NCI-H128 (cell line): ENCODE data around the gene ATP11C.
"Not testable (repeated sequence)": the region's sequence is repeated elsewhere in the genome, so short reads cannot be mapped to it uniquely, and the experiment has no call there.

Experiments used
- DNase-seq: peaks from one replicate; lab custom pipeline; 2025; ENCODE audit not compliant: unreplicated experiment; lab: John Stamatoyannopoulos, UW

Gene ATP11C

GRCh38 chrX:139862208-139862607 lies 70.6 kb downstream of the ATP11C start:
- DNase-seq: no peak

DNA sequence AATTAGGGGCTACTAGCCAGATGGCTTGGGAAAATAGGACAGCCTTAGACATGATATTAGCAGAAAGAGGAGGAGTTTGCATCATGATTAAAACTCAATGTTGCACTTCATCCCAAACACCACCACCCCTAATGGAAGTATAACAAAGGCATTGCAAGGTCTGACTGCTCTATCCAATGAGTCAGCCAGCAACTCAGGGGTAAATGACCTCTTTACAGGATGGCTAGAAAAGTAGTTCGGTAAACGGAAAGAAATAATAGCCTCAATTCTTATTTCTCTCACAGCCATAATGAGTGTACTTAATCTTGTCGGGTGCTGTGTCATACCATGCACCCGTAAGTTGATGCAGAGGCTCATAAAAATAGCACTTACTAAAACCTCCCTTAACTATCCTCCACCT lies 76.0 kb downstream of the ATP11C start:
- not testable (repeated sequence) for DNase-seq

GRCh38 chrX:139851730-139852129 lies 81.1 kb downstream of the ATP11C start:
- no peak for DNase-seq

- no peak for DNase-seq
Observed at GRCh38 chrX:139850968-139851367, 81.9 kb downstream of the ATP11C start.

DNA sequence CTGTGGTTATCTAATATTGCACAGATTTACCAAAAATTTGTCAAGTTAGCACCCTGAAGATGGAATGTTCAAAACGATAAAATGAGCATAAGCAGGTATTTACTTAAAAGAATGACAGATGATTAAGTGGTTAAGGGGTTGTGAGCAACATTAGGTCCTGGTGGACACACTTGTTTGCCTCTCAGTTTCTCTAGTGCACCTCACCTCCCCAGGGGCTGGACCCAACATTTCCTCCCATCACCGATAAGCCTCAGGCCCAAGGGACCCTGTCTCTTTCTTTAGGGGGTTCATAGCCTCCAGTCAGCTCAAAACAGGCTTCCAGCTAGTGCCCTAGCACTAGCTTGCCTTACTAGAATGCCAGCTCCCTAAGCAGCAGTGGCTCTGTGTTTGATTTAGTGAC lies 88.0 kb downstream of the ATP11C start:
- DNase-seq: no peak

- no peak for DNase-seq
Observed at GRCh38 chrX:139844163-139844562, 88.7 kb downstream of the ATP11C start.

DNA sequence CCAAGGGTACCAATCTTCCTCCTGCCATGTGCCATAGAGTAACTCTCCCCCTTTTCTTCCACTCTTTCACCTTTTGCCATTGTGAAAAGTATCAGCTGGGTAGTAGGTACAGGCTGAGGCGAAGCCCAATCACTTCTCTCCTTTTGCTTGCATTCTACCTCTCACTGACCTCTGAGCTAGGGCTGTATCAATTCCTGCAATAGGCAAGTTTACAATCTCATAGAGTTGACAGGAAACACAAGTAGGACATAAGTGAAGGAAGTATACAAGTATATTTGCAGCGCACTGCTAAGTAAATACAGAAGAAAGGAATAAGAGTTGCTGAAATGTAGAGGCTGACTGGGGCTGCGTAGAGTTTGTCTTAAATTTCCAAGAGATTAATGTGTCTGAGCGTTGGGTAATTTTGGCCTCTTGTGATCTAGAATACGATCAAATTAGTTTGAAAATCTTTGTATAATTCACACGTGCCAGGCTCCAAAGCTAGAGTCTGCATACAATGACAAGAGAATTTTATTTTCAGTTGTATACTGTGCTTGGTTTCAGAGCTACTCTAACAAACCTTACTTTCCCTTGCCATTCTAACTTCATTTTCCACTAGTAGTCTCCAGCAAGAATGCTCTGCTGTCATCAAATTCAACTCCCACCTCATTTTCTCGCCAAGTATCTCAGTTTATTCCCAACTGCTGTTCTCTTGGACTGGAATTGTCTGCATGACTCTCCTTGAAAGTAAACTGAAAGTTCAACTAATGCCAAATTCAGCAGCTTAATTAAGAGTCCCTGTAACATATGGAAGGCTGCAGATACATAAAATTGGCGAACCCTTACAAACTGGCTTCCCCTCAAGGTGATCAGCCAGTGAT lies 90.3 kb downstream of the ATP11C start:
- no peak for DNase-seq

GRCh38 chrX:139836335-139836734 lies 96.5 kb downstream of the ATP11C start:
- not testable (repeated sequence) for DNase-seq

- no peak for DNase-seq
Observed at GRCh38 chrX:139834879-139835278, 98.0 kb downstream of the ATP11C start.

GRCh38 chrX:139832718-139833309 lies 100.0 kb downstream of the ATP11C start:
- DNase-seq: no peak

- DNase-seq: no peak
Observed at GRCh38 chrX:139831675-139832456, 101.0 kb downstream of the ATP11C start.

- no peak for DNase-seq
Observed at GRCh38 chrX:139831017-139831416, 101.8 kb downstream of the ATP11C start.

DNA sequence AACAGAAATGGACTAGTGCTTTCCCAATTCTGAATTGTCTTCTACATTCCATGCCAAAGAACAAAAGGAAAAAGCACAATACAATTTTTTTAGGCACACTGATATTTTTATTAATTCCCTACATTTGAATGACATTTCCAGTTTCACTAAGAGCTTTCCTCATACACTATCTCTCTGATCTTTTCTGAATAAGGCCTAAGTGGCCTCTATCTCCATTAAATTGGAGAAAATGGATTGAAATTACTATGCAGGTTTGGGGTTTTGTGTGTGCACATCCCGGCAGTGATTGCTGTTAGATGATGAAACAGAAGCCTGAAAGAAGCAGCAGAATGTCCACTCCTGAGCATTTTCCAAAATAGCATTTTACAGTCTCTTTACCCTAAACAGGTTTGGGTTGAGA lies 104.0 kb downstream of the ATP11C start:
- DNase-seq: no peak

DNA sequence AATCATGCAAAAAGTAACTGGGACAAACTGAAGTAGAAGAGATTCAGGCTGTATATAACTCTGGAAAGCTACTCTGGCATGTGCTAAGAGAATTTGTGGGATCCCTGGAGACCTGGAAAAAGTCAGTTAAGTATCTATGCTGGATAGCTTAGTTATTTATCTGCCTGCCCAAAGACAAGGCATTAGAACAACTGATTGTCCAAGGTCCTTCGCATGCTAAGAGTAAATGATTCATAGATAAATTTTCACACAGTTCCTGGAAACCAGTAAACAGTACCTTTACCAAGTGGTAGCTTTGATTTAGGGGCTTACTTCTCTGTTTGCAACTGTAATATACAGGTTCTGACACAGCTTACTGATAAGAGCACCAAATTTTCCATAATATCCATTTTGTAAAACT lies 104.8 kb downstream of the ATP11C start:
- DNase-seq: no peak

DNA sequence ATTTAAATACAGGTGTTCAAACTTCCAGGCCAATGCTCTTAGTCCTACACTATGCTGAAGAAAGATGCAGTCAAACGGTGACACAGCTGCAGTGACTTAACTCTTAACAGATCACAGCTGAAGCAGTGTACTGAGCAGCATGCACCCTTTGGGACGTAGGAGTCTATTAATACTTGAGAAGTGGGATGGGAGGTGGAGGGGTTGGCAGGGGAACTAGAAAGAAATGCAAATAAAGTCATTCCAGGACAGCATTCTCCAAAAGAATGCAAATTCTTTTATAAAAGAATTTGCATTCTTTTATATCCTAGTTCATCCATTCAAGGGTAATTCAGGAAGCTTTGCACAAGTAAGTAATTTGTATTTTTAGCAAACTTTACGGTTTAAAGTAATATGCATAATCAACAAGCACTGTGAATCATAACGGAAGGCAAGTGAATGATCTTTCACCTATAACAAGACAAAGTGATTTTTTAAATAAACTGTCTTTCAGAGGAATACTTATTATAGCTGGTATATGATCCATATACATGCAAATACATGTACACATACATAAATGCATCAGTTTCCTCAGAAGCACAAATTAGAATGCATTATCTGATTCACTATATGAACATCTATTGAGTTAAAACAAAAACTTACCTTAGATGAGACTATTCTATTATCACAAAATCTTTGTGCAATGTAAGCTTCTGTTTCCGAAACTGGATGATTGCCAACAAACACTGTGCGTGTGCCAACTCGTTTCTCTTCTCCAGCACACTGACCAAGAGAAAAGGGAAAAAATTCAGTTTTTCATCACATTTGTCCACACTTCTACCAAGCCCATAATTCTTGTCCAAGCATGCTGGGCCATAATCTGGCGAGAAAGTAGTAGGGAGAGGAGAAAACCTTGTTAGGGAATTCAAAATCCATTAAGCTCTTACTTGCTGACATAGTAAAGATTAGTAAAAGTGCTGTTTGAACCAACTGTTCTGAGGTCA lies 106.5 kb downstream of the ATP11C start:
- DNase-seq: no peak

DNA sequence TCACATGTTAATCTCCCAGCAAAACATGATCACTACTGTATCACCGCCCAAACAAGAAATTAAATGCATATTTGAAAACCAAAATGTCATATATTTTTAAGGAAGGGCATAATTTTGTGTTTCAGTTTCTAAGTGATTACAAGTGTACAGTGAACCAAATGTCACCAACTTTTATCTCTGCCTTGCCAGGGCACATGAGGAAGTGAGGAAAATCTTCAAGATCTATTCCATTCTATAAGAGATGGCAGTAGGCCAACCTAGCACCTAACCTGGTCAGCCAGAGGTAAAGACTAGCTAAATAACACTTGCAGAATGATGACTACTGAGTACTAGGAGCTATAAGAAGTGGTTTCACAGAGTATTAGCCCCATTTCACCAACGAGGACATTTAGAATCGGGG lies 107.2 kb downstream of the ATP11C start:
- DNase-seq: no peak

DNA sequence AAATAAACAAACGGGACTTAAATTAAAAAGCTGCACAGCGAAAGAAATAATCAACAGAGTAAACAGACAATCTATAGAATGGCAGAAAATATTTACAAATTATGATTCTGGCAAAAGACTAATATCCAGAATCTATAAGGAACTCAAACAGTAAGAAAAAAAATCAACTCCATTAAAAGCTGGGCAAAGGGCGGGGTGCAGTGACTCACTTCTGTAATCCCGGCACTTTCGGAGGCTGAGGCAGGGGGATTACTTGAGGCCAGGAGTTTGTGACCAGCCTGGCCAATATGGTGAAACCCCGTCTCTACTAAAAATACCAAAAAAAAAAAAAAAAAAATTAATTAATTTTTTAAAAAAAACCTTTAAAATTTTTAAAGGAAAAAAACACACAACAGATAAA lies 109.0 kb downstream of the ATP11C start:
- no peak for DNase-seq

GRCh38 chrX:139820358-139820984 lies 112.4 kb downstream of the ATP11C start:
- no peak for DNase-seq

DNA sequence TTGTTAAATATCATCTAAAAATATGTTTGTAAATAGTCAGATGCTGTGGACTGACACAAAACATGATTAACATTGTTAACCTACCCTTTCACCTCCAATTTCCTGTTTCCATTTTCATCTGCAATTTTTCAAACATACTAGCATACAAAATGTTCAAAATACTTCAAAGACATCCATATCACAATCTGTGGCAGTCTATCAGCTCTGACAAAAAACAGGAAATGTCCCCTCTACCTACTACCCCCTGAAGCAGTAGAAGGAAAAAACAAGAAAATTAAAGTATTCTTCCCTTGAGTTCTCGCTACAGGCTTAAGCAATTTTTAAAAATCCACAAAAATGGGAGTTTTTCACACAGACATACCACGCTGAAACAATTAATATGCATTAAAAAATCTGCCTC lies 116.6 kb downstream of the ATP11C start:
- no peak for DNase-seq

GRCh38 chrX:139815771-139816170 lies 117.1 kb downstream of the ATP11C start:
- no peak for DNase-seq
